COR-L47 (cell line): ENCODE results near the gene AFG1L.

ENCODE experiments used
- DNase-seq: peaks from one replicate; lab custom pipeline; 2025; lab: John Stamatoyannopoulos, UW

AFG1L gene

GRCh38 chr6:108454356-108454755 is 159.5 kb downstream of the AFG1L start:
- no peak for DNase-seq

- DNase-seq: no peak
Observed at GRCh38 chr6:108455688-108456087, 160.8 kb downstream of the AFG1L start.

GRCh38 chr6:108463784-108464183 is 168.9 kb downstream of the AFG1L start:
- no peak for DNase-seq

DNA sequence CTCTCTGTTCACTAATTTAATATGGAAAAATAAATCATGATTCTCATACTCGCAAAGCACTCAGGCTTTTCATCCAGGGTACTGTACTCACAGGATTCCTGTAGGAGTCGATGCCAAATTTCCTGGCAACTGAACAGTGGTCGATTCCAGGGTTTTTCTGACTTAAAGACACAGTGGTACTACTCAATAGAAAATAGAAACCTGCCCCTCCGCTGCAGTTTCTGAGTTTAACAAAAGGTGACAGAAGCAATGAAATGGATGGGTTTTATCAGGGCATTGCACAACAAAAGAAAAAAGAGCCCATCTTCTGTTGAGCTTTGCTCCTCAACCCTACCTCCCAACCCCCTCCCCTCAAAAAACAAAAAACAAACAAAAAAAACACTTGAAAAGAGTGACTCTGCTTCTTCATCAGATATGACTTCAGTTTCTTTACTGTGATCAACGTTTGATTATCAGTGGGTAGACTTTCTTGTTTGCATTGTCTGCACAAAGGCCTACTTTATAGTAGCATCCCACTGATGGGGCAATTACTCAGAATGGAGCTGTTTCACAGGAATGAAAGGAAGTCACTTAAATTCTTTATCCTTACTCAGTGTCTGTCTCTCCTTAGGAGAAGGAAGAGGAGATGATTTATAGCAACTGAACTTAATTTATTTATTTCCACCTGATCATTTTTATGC is 169.7 kb downstream of the AFG1L start:
- DNase-seq: no peak

GRCh38 chr6:108465098-108465495 is 170.2 kb downstream of the AFG1L start:
- no peak for DNase-seq

DNA sequence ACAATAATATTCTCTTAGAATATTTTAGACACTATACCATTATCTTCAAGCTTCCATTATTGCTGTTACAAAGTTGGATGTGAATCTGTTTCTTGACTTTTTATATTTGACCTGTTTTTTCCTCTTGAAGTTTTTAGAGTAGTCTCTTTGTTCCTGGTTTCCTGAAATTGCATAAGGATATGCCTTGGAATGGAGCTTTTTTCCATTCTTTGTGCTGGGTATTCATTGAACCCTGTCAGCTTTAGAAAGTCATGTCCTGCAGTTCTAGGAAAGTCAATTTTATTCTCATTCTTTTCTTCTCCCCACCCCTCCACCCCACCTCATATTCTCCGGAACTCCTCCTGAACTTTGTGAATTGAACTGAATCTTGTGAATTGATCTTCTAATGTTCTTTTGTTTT is 173.5 kb downstream of the AFG1L start:
- DNase-seq: no peak

DNA sequence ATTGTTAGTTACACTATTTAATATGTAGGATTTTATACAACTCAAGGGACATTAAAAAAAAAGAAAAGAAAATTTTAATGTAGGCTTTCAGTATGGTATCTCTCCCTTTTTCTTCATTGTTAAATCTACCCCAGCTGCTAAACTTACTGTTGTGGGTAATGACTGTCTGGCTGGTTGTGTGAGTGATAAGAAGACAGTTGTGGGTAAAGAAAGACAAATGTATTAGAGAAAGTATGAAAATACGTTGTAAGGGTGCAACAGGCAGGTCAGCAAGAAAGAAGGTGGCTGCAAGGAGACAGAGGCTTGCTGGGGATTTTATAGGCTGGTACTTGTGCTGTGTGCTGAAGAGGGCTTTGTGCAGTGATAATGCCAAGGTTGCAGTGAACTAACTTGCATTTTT is 174.5 kb downstream of the AFG1L start:
- DNase-seq: no peak

GRCh38 chr6:108473197-108473596 is 178.3 kb downstream of the AFG1L start:
- DNase-seq: no peak

- DNase-seq: peak; percentile 8
Observed at GRCh38 chr6:108476376-108476775, 181.5 kb downstream of the AFG1L start.

- peak; percentile 33 for DNase-seq
Observed at GRCh38 chr6:108476847-108477430, 182.1 kb downstream of the AFG1L start.

DNA sequence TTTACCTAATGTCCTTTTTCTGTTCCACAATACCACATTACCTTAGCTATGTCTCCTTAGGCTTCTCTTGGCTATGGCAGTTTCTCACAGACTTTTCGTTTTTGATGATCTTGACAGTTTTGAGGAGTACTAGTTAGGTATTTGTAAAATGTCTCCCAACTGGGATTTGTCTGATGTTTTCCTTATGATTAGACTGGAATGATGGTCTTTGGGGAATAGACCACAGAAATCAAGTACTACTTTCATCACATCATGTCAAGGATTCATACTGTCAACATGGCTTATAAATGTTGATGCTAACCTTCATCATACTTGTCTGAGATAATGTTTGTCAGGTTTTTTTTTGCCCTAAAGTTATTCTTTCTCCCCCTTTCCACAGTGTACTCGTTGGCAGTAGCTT is 187.7 kb downstream of the AFG1L start:
- no peak for DNase-seq

DNA sequence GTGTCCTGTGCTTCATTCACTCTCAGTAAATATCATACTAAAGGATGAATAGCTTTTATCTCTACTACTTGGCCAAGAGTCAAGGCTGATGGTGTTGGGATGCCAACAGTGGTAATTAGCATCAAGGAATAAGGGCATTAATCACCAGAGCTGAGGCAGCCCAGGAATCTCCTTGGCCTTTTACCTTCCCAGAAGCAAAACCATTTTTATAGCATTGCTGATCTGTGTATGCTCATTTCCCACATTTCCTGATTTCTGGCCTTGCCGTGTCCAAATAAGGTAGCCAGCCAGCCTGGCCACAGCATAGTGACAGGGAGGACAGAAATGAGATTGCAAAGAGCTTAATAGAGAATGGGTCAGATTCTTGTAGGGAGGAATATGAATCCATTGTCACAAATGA is 189.2 kb downstream of the AFG1L start:
- no peak for DNase-seq

GRCh38 chr6:108489699-108490098 is 194.8 kb downstream of the AFG1L start:
- no peak for DNase-seq

DNA sequence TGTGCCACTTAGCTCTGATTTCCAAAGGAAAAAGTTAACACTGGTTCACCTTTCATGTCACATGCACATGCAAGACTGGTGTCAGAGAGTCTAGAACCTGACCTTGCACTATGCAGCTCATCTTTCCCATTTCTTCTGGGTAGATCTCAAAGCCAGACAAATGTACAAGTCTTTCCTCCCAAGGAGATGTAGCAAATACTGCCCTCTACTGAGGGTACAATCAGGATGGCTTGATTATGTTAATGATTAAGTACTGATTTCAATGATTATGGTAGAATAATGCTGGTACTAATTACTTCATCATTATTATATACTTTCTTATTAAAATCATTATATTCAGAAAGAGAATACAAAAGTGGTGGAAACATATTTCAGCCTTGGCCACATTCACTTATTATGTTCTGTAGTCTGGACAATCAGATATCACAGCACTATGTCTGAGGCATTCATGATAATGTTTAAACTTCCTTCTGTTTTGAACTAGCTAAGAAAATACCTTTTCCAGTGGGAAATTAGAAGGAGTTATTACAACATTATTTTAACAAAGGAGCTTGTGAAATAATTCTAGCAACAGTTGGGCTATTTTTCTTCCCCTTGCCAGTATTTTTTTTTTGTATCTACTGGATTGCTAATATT is 197.4 kb downstream of the AFG1L start:
- DNase-seq: peak; percentile 8

DNA sequence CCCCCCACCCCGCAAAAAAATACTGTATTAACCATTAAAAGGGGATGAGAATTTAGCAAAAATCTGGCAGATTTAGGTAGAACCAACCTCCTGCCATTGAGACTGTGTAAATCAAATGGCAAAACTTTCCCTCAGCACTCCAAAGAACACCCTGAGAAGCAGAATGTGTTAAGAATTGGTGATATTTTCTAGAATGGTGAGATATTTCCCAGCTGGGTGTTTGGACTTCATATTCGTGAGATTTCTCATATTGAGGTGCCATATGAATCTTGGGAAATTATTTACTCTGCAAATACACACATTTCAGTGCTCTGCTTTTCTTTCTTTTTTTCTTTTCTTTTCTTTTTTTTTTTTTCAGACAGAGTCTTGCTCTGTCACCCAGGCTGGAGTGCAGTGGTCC is 199.6 kb downstream of the AFG1L start:
- no peak for DNase-seq

GRCh38 chr6:108497883-108498282 is 203.0 kb downstream of the AFG1L start:
- no peak for DNase-seq

DNA sequence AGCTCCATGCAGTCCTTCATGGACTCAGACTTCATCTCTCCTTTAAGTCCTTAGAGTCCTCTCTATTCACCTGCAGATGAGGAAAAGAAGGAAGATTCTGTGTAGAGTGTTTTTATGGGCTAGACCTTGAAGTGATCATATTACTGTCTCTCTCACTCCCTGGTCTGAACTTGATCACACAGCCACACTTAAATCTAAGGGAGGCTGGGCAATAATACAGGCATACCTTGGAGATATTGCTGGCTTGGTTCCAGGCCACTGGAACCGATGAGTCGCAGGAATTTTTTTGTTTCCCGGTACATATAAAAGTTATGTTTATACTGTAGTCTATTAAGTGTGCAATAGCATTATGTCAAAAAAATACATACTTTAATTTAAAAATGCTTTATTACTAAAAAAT is 206.7 kb downstream of the AFG1L start:
- no peak for DNase-seq

GRCh38 chr6:108502832-108503231 is 208.0 kb downstream of the AFG1L start:
- DNase-seq: no peak

- DNase-seq: no peak
Observed at GRCh38 chr6:108507316-108507715, 212.5 kb downstream of the AFG1L start.

GRCh38 chr6:108510461-108511319 is 215.8 kb downstream of the AFG1L start:
- no peak for DNase-seq

DNA sequence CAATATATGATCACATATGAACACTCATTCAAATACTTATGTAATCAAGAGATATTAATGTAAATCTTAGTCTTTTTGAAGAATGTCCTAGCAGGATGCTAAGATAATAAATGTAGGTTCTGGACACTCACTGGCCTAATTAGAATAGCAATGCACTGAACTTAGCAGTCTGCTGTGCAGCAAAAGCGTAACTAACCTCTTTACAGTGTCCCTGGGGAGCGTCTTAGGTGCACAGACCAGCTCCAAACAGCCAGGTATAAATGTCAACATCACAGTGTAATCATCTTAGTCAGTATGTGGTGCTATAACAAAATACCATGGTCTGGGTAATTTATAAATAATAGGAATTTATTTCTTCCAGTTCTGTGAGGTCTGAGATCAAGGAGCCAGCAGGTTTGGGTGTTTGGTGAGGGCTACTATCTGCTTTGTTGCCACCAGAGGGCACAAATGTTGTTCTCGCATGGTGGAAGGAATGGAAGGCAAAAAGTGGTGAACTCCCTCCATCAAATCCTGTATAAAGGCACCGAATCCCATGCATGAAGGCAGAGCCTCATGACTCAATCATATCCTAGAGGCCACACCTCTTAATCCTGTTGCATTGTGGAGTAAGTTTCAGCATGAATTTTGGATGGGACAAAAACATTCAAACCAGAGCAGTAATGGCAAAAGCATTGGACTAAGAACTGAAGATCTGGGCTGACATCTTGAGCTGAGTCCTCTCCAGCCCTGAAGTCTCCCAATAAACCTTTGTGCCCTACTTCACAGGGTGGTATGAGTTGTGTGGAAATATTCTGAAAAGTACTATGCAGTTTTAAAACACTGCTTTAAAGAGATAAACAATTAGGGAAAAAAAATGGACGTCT is 224.1 kb downstream of the AFG1L start:
- DNase-seq: no peak
